Endothelial cell of umbilical vein (primary cell): Measurements from ENCODE around the gene SH3RF3. TPM values are rescaled to one million over a fixed set of nuclear protein-coding genes. Genes with fewer than 3 reads are reported as not detected.

Experiments used
- BruUV-seq: library from RNA; stranded (reverse); fragments of 400-500 nt; replicated peaks from 2 replicates; lab custom pipeline; 2021; lab: Mats Ljungman, UMichigan
- CTCF ChIA-PET: fragments of 300-600, 350-600 bp; sonication (Branson Sonifier 250); formaldehyde crosslinking; loops from one replicate; lab custom pipeline; 2021; ENCODE audit warnings: antibody characterized with exemption, inconsistent platforms; lab: Charles Lee
- POLR2A ChIA-PET: fragments of 300-600, 350-600 bp; sonication (Branson Sonifier 250); formaldehyde crosslinking; loops from one replicate; lab custom pipeline; 2021; ENCODE audit warnings: antibody characterized with exemption, inconsistent platforms; lab: Charles Lee
- DNase-seq: peaks from one replicate; pipeline ENCODE4 v3.0.0-alpha.2; 2011; ENCODE audit warnings: low read depth, low spot score
- FAIRE-seq: peaks from 2 replicates; lab custom pipeline; 2011; peaks lifted over from hg19 to GRCh38; lab: Jason Lieb, UNC
- H2AFZ ChIP-seq: 2 replicates; pipeline ENCODE4 v1.6.0; 2012; ENCODE audit warnings: low read depth, low read length, control low read depth, inconsistent platforms
- H3K27ac ChIP-seq: 2 replicates; pipeline ENCODE4 v1.5.1; 2011; ENCODE audit warnings: low read depth, mild to moderate bottlenecking, control low read depth, low read length, moderate library complexity; ENCODE audit not compliant: insufficient read depth
- H3K27me3 ChIP-seq, 2 experiments: 2 replicates each; pipeline versions ENCODE4 v1.6.0 to v1.6.1; 2011; ENCODE audit warnings: low read length in 2 of 2, mixed read lengths in 1 of 2; ENCODE audit not compliant: control insufficient read depth in 2 of 2, insufficient read depth in 2 of 2
- H3K36me3 ChIP-seq, 2 experiments: 2 replicates in 1 of 2; 3 replicates in 1 of 2; pipeline ENCODE4 v1.5.1; 2011; ENCODE audit warnings: low read length in 2 of 2, mild to moderate bottlenecking in 1 of 2, moderate library complexity in 1 of 2; ENCODE audit not compliant: control insufficient read depth in 2 of 2, insufficient read depth in 2 of 2; ENCODE audit errors: extremely low read depth in 1 of 2
- H3K4me1 ChIP-seq: 3 replicates; pipeline ENCODE4 v1.5.1; 2011; ENCODE audit warnings: mild to moderate bottlenecking, low read length; ENCODE audit not compliant: control insufficient read depth, insufficient read depth; ENCODE audit errors: extremely low read depth
- H3K4me2 ChIP-seq: 2 replicates; pipeline ENCODE4 v1.6.1; 2011; ENCODE audit warnings: low read length, control low read depth, mixed read lengths; ENCODE audit not compliant: insufficient read depth
- H3K4me3 ChIP-seq, 3 experiments: fragments of 200-600 bp in 1 of 3; sonication (generic), shearing (Covaris generic) in 1 of 3; replicated peaks in 1 of 3; 2 replicates each; pipeline ENCODE4 v1.5.1; 2011 to 2016; ENCODE audit warnings: control low read depth in 3 of 3, low read length in 3 of 3, mild to moderate bottlenecking in 2 of 3, inconsistent platforms in 1 of 3, low read depth in 1 of 3, moderate library complexity in 1 of 3; ENCODE audit not compliant: insufficient read depth in 1 of 3
- H3K79me2 ChIP-seq: 2 replicates; pipeline ENCODE4 v1.6.0; 2012; ENCODE audit warnings: low read length, inconsistent platforms; ENCODE audit not compliant: control insufficient read depth, insufficient read depth
- H3K9ac ChIP-seq: replicated peaks from 2 replicates; pipeline ENCODE3; 2011; ENCODE audit warnings: low read length, control low read depth; ENCODE audit not compliant: insufficient read depth; ENCODE audit errors: extremely low read depth
- H3K9me1 ChIP-seq: replicated peaks from 3 replicates; pipeline ENCODE4 v1.6.0; 2011; ENCODE audit warnings: mild to moderate bottlenecking, low read length; ENCODE audit not compliant: control insufficient read depth, insufficient read depth; ENCODE audit errors: extremely low read depth
- H3K9me3 ChIP-seq: replicated peaks from 2 replicates; pipeline ENCODE4 v1.5.1; 2012; ENCODE audit warnings: low read length, inconsistent platforms; ENCODE audit not compliant: control insufficient read depth, insufficient read depth
- H4K20me1 ChIP-seq: replicated peaks from 2 replicates; pipeline ENCODE3; 2011; ENCODE audit warnings: mild to moderate bottlenecking, low read length; ENCODE audit not compliant: control insufficient read depth, insufficient read depth; ENCODE audit errors: extremely low read depth
- CTCF ChIP-seq, 2 donors: IDR thresholded peaks; 1 replicate in 1 of 2; 2 replicates in 1 of 2; pipeline ENCODE4 v1.5.1; 2011; ENCODE audit warnings: low read length in 2 of 2, mild to moderate bottlenecking in 2 of 2, moderate library complexity in 2 of 2, control low read depth in 1 of 2, inconsistent platforms in 1 of 2, low read depth in 1 of 2; ENCODE audit not compliant: insufficient read depth in 1 of 2; ENCODE audit errors: extremely low read depth in 1 of 2
- EZH2 ChIP-seq: IDR thresholded peaks from 2 replicates; pipeline ENCODE4 v1.6.1; 2012; ENCODE audit warnings: borderline replicate concordance, low read depth, mild to moderate bottlenecking, moderate library complexity, low read length, inconsistent platforms; ENCODE audit not compliant: severe bottlenecking
- FOS ChIP-seq: IDR thresholded peaks from 2 replicates; pipeline ENCODE4 v1.6.1; 2011; ENCODE audit warnings: mild to moderate bottlenecking, low read length, moderate library complexity, borderline replicate concordance; ENCODE audit not compliant: insufficient read depth
- GATA2 ChIP-seq: IDR thresholded peaks from 2 replicates; pipeline ENCODE4 v1.7.0; 2011; ENCODE audit warnings: low read depth, mild to moderate bottlenecking, moderate library complexity, mixed read lengths, low read length; ENCODE audit not compliant: insufficient read length, insufficient read depth
- JUN ChIP-seq: IDR thresholded peaks from 2 replicates; pipeline ENCODE4 v1.6.1; 2011; ENCODE audit warnings: borderline replicate concordance, low read depth; ENCODE audit not compliant: insufficient read length, insufficient read depth
- MAX ChIP-seq: IDR thresholded peaks from 2 replicates; pipeline ENCODE4 v1.6.1; 2011; ENCODE audit not compliant: insufficient read depth, insufficient read length
- MYC ChIP-seq: IDR thresholded peaks from one replicate; pipeline ENCODE4 v1.6.1; 2011; ENCODE audit warnings: mild to moderate bottlenecking, low read depth, low read length
- POLR2A ChIP-seq: IDR thresholded peaks from 2 replicates; pipeline ENCODE4 v1.6.1; 2012; ENCODE audit warnings: low read depth, mild to moderate bottlenecking, control low read depth, low read length
- POLR2AphosphoS5 ChIP-seq: IDR thresholded peaks from 2 replicates; pipeline ENCODE4 v1.6.1; 2012; ENCODE audit warnings: low read depth, mild to moderate bottlenecking, control low read depth, low read length, moderate library complexity; ENCODE audit not compliant: insufficient read depth
- dilution Hi-C: fragments of 300-500 bp; cut with MboI; formaldehyde crosslinking; loops from one replicate; pipeline ENCODE4 v1.15.0; 2019; ENCODE audit warnings: low sequenced_read_pairs; ENCODE audit not compliant: extremely low pct_ligation_motif_present
- intact Hi-C: fragments of 100-400 bp; cut with micrococcal nuclease; formaldehyde crosslinking; loops from one replicate; pipeline ENCODE4 v1.10.0; 2022
- polyA plus RNA-seq, 4 experiments: library from polyadenylated mRNA; depleted of rRNA in 3 of 4; stranded (reverse) in 3 of 4; unstranded in 1 of 4; fragments of >200 nt; gene quantifications; 2 replicates each; pipeline versions ENCODE4 v1.2.1 to v1.2.3, GENCODE V29; 2011 to 2012; ENCODE audit warnings: missing spikeins in 1 of 4
- total RNA-seq: library from RNA; stranded (reverse); gene quantifications from 2 replicates; pipeline ENCODE4 v1.2.3, GENCODE V29; 2021

The SH3RF3 gene
- total and polyA plus RNA-seq, 2 donors (not counting 3 experiments of a cell fraction or from before 2014, with no cell fraction given) = 3.8 to 14.7 TPM

- BruUV-seq = no TSS peak
- FAIRE-seq = no peak
- Histone ChIP-seq H3K79me2 (peaks cover 3% of the 10 kb centered on the region), H3K9me1 (no peaks in the 10 kb centered on the region), H3K4me2 (no peak overlapping the region), H3K4me1 (no peaks in the 10 kb centered on the region), H2AFZ (no peak overlapping the region), H3K36me3 (no peaks in the 10 kb centered on the region), H3K9me3 (no peaks in the 10 kb centered on the region), H3K27me3 (no peaks in the 10 kb centered on the region), H4K20me1 (no peaks in the 10 kb centered on the region), H3K27ac (no peak overlapping the region), H3K9ac (no peak overlapping the region), H3K4me3 (no peak overlapping the region)
- POLR2A ChIA-PET = no interaction called here
- CTCF ChIA-PET = interaction anchor here (1.2 kb wide), 1 partner anchor 8 kb away, joined by 4 read pairs; no protein-coding TSS in a partner anchor
- DNase-seq = no peak
- dilution Hi-C loops (no loop called here), intact Hi-C loops (no loop called here)
- TF ChIP-seq MYC (no peak), GATA2 (no peak), POLR2AphosphoS5 (no peak), CTCF (IDR thresholded peaks at IDR 0.05; ENCODE audit: extremely low read depth in 1 of 2, insufficient read depth in 1 of 2, low read depth in 1 of 2, low read length in 2 of 2) (no peak), FOS (no peak), JUN (no peak), EZH2 (no peak), MAX (no peak), POLR2A (no peak)
These were observed 73.5 kb downstream of the SH3RF3 start for GRCh38 chr2:109202486-109202885.
